Fibroblast of skin of left biceps (primary cell): ENCODE results near the gene KANSL1L.
A peak's percentile ranks its signal among the peaks of the same experiment; 100 is the strongest.

Experiments used
- DNase-seq, 2 experiments: peaks; one replicate each; pipeline ENCODE4 v3.0.0-alpha.2; 2013; ENCODE audit warnings: low read depth in 2 of 2

KANSL1L gene

GRCh38 chr2:210072493-210072892, 98.7 kb downstream of the KANSL1L start:
- DNase-seq, result no peak

GRCh38 chr2:210063306-210063705, 107.9 kb downstream of the KANSL1L start:
- no peak for DNase-seq

DNA sequence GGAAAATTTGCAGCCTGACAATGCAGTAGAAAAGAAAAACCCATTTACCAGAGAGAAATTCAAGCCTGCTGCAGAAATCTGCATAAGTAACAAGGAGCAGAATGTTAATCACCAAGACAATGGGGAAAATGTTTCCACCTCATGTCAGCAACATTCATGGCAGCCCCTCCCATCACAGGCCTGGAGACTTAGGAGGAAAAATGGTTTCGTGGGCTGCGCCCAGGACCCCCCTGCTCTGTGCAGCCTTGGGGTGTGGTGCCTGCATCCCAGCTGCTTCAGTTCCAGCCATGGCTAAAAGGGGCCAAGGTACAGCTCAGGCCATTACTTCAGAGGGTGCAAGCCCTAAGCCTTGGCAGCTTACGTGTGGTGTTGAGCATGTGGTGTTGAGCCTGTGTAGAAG, 115.4 kb downstream of the KANSL1L start:
- no peak for DNase-seq

- no peak for DNase-seq
Measured at GRCh38 chr2:210054696-210055095, 116.5 kb downstream of the KANSL1L start.

GRCh38 chr2:210050885-210051284, 120.3 kb downstream of the KANSL1L start:
- no peak for DNase-seq

- no peak for DNase-seq
Measured at GRCh38 chr2:210049831-210050230, 121.4 kb downstream of the KANSL1L start.

DNA sequence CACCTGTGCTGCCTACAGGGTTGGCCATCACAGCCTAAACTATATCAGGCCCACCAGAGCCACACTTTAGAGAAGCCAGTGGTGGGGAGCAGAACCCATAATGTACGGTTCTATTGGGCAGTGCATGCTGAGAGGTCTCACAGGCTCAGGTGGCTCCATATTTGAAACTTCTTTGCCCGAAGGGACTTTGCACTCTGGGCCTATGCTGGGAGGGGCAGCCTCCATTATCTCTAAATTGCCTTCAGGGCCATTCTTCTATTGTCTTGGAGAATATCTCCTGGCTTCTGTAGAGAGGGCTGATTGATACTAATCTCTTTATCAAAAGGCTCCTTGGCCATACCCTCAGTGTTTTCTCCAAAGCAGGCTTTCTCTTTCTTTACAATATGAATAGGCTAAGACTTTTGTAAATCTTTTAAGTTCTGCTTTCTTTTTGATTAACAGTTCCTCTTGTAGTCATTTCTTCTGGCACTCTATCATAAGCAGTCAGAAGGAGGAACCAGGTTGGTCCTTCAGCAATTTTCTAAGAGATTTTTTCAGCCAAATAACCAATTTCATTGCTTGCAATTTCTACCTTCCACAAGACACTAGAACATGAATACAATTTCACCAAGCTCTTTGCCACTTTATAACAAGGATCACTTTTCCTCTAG, 124.2 kb downstream of the KANSL1L start:
- DNase-seq, result no peak

GRCh38 chr2:210038078-210038477, 133.1 kb downstream of the KANSL1L start:
- no peak for DNase-seq

DNA sequence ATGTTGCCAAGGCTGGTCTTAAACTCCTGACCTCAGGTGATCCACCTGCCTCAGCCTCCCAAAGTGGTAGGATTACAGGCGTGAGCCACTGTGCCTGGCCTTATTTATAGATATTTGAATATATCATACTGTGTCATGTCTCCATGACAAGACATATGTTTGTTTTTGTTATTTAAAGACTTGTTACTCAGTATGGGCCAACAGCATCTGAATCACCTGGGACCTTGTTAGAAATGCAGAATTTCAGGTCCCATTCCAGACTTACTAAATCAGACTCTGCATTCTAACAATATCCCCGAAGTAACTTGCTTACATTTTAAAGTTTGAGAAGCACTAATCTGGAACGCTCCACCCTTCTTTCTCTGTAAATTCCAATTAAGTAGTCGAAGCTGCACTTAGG, 135.5 kb downstream of the KANSL1L start:
- no peak for DNase-seq

DNA sequence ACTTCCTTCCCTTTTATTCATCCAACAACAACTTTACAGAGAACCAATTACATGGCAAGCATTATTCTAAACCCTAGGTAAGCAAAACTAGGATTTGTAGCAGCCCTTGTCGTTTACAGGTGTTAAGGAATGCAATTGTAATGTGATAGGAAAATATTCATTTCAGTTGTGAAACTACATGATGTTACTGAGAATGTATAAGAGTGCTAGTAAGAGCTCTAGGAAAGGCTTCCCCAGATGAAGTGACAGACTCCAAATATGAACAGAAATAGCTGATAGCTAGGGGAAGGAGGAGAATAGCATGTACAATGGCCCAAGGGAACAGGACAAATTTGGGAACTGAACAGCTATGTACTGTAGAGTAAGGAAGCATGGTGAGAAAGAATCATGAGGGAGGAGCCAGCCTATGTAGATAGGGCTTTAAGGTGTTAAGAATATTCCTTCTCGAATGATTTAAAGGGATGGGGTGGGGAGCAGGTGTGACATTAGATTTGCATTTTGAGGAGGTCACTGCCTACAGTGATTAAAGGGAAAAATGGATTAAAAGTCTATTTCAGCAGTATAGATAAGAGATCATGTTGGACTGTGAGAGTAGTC, 137.0 kb downstream of the KANSL1L start:
- DNase-seq, result no peak

DNA sequence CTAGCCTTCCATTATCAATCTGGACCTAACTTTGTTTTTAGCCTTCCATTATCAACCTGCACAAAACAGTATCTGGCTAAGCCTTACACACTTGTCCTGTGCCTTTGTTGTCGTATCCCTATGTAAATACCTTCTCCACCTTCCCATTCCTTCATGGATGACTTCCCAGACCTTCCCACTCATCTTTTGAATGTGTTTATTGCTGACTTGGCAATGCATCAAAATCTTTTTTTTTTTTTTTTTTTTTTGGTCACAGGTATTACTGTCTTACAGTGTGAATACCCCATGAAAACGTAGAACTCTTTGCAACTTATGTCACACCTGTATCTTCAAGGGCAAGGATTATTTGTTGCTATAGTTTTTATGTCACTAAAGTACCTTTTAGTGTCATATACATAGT, 143.0 kb downstream of the KANSL1L start:
- no peak for DNase-seq

- DNase-seq, result no peak
Measured at GRCh38 chr2:210027608-210028007, 143.6 kb downstream of the KANSL1L start.

DNA sequence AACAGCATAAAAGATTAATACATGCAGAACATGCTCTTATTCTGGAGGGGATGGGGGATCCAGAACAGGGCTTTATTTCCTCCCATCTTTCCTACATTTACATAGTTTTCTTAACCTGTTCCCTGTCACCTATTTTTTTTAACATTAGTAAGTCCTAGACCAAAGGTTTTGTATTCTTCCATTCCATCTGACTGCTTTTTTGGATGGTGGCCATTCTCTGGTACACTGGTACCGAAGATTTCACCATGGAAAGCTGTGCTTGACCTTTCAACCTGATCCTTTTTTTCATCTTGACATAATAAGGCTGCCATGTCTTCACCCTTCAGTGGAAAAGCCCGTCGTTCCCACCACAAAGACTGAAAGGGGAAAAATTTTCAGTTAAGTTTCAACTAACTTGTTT, 148.4 kb downstream of the KANSL1L start:
- no peak for DNase-seq

- no peak for DNase-seq
Measured at GRCh38 chr2:210020138-210020537, 151.1 kb downstream of the KANSL1L start.

- no peak for DNase-seq
Measured at GRCh38 chr2:210009896-210010295, 161.3 kb downstream of the KANSL1L start.

DNA sequence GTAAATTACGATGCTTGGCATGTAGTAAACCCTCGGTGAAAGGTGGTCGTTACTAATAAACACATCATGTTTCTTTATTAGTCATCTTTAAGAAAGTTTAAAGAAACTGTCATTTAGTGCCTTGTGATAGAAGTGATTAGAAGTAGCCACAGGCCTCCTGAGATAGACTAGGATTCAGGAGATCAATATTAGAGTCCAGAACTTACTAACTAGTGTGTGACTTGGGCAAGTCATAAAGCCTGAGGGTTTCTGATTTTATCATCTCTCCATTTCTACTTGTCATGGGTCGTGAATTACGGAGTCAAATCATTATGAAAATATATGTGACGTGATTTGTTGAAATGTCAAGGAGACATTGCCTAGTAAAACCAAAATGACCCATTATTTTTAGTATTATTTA, 162.1 kb downstream of the KANSL1L start:
- DNase-seq, result no peak

DNA sequence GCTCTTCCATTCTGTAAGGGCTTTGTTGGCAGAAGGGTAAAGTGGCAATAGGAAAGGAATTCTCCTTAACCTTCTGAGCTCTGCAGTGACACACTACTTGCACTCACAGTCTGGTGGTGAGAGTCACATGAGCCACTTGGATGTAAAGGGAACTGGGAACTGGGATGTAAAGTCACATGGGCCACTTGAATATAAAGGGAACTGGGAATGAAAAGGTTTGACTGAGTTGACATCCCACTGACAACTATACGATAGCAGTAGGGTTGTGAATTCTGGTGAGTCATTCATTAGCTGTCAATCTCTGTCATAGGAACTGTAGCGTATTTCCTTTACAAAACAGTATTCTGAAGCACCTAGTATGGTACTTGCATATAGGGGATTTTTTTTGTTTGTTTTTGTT, 163.3 kb downstream of the KANSL1L start:
- no peak for DNase-seq

DNA sequence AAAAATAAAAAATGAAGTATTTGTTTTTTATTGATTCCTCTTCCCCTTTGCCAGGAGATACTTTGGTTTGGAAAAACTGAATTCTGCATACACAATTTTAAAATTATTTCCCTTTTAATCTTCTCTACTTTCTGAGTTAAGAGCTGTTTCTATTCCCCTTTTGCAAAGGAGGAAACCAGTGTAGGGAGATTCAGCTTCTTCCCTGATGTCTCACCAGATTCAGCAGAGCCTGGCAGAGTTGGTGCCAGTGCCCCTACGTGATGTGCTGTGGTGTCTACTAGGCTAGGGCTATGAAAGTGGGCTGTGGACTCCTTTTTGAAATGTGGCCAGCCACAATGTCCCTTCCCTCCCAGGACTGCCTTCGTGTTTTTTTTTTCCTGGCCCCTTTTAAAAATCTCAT, 166.3 kb downstream of the KANSL1L start:
- no peak for DNase-seq

DNA sequence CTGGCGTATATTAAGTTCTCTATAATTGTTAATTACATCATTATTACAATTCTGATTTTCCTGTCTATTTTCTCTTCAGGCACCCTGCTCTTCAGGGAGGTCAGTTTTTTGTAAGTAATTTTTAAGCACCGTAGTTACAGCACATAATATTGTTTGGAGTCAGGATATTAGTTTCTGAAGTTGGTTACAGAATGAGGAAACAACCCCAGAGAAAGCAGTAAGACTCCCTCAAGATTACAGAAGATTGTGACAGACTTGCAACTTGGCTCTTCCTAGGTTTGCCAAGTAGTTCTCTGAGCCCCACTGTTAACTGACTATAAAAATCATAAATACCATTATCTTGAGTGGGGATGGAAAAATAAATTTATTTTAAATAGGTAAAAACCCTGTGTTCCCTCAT, 167.8 kb downstream of the KANSL1L start:
- DNase-seq, result no peak

DNA sequence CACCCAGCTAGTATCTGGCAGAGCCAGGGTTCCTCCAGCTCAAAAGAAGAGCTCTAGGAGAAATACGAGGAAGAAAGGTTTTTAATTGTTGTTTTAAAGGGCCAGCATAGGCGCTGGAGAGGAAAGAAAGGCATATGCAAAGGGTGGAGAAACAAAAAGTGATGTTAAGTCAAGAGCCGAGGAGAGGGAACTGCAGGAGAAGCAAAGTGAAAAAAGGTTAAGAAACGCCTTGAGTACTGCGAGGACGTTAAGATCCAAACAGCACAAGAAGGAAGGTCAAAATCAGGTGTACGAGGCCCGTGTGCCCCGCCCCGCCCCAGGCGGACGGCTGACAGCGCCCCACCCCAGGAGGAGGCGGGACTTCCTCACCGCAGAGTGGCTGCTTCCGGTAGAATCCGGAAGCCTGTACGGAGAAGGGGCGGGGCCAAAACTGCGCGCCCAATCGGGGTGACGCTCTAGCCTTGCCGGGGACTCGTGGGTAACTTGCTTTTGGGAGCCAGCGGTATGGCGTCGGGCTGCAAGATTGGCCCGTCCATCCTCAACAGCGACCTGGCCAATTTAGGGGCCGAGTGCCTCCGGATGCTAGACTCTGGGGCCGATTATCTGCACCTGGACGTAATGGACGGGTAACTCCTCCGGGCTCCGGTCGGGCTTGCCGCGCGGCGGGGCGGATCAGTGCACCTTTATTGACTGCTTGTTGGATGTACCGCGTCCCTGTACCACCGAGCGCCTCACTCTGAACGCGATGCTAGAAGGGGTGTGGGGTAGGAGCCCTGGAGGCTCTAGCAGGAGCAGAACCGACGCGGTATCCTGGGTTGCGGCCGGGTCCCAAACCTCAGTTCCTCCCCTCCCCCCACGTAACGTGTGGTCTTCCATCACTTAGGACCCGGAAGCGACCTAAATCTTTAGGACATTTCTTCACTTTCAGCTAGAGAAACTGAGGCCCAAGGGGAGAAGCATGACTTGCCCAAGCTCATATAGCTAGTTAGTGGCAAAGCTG, 168.8 kb downstream of the KANSL1L start, which contains the start of gene RPE:
TSS of gene RPE (plus strand) at position 481 of the 1,000 bp plus-strand sequence. CDS start at position 505, 24 bp downstream.
- DNase-seq, result peak; percentile 77 to 78

GRCh38 chr2:210000464-210001324, 170.5 kb downstream of the KANSL1L start:
- no peak for DNase-seq

GRCh38 chr2:209998596-209998995, 172.6 kb downstream of the KANSL1L start:
- DNase-seq, result no peak
